Stimulated activated CD8-positive, alpha-beta memory T cell treated with anti-CD3 and anti-CD28 coated beads, Interleukin-12 subunit alpha, Interleukin-12 subunit beta, amount 100 ng/mL, for 24 hours (primary cell): ENCODE measurements around the gene CAMK1G.

Experiments used
- DNase-seq: peaks from one replicate; pipeline ENCODE4 v3.0.0-alpha.2; 2020; ENCODE audit errors: extremely low read depth

The CAMK1G gene

GRCh38 chr1:209600541-209600940 is 17.0 kb downstream of the CAMK1G start:
- no peak for DNase-seq

- DNase-seq: no peak
Observed at GRCh38 chr1:209601809-209602657, 18.5 kb downstream of the CAMK1G start.

GRCh38 chr1:209603877-209604276 is 20.4 kb downstream of the CAMK1G start:
- no peak for DNase-seq

- DNase-seq: no peak
Observed at GRCh38 chr1:209607102-209607794, 23.7 kb downstream of the CAMK1G start.

- no peak for DNase-seq
Observed at GRCh38 chr1:209607795-209608178, 24.3 kb downstream of the CAMK1G start.

- no peak for DNase-seq
Observed at GRCh38 chr1:209609041-209609790, 25.7 kb downstream of the CAMK1G start.

- no peak for DNase-seq
Observed at GRCh38 chr1:209609791-209610630, 26.5 kb downstream of the CAMK1G start.

- DNase-seq: no peak
Observed at GRCh38 chr1:209610631-209610905, 27.1 kb downstream of the CAMK1G start.

- DNase-seq: no peak
Observed at GRCh38 chr1:209611771-209612570, 28.5 kb downstream of the CAMK1G start.

- DNase-seq: no peak
Observed at GRCh38 chr1:209612646-209613399, 29.3 kb downstream of the CAMK1G start.

- no peak for DNase-seq
Observed at GRCh38 chr1:209613400-209614150, 30.1 kb downstream of the CAMK1G start.

- DNase-seq: no peak
Observed at GRCh38 chr1:209614151-209614420, 30.6 kb downstream of the CAMK1G start.

- DNase-seq: no peak
Observed at GRCh38 chr1:209614906-209615305, 31.4 kb downstream of the CAMK1G start.

GRCh38 chr1:209616366-209617046 is 33.0 kb downstream of the CAMK1G start:
- DNase-seq: no peak

- DNase-seq: no peak
Observed at GRCh38 chr1:209617047-209617673, 33.6 kb downstream of the CAMK1G start.

- no peak for DNase-seq
Observed at GRCh38 chr1:209617755-209618154, 34.2 kb downstream of the CAMK1G start.

GRCh38 chr1:209618291-209618690 is 34.8 kb downstream of the CAMK1G start:
- no peak for DNase-seq

- DNase-seq: no peak
Observed at GRCh38 chr1:209618756-209619420, 35.4 kb downstream of the CAMK1G start.
